H1 (cell line): ENCODE measurements around the gene DDX56. TPM values are rescaled to one million over a fixed set of nuclear protein-coding genes. Genes with fewer than 3 reads are reported as not detected.
"Not testable (repeated sequence)": the region's sequence is repeated elsewhere in the genome, so short reads cannot be mapped to it uniquely, and the experiment has no call there.

Experiments used
- CTCF ChIA-PET: fragments of 300-600 bp; sonication (Branson Sonifier 250); formaldehyde crosslinking; loops from one replicate; lab custom pipeline; 2021; ENCODE audit not compliant: partially characterized antibody; lab: Charles Lee
- POLR2A ChIA-PET: fragments of 300-600 bp; sonication (Branson Sonifier 250); formaldehyde crosslinking; loops from one replicate; lab custom pipeline; 2021; ENCODE audit warnings: inconsistent platforms; ENCODE audit not compliant: partially characterized antibody; lab: Charles Lee
- DNase-seq, 2 experiments: peaks; one replicate each; pipeline versions ENCODE4 v3.0.0 to v3.0.0-alpha.2; 2010 to 2022; ENCODE audit warnings: low spot score in 2 of 2, low read depth in 1 of 2, mixed read lengths in 1 of 2
- FAIRE-seq: peaks from 2 replicates; lab custom pipeline; 2011; peaks lifted over from hg19 to GRCh38; lab: Jason Lieb, UNC
- H2AFZ ChIP-seq: 2 replicates; pipeline ENCODE4 v1.8.1; 2012; ENCODE audit warnings: low read length, inconsistent platforms
- H2AK5ac ChIP-seq: 2 replicates; pipeline ENCODE4 v1.6.1; 2013; ENCODE audit warnings: low read depth, low read length
- H2BK120ac ChIP-seq: replicated peaks from 2 replicates; pipeline ENCODE3; 2013; ENCODE audit warnings: low read depth, low read length, inconsistent platforms
- H2BK12ac ChIP-seq: 2 replicates; pipeline ENCODE4 v1.6.1; 2013; ENCODE audit warnings: low read depth, low read length
- H2BK15ac ChIP-seq: 2 replicates; pipeline ENCODE4 v1.6.1; 2013; ENCODE audit warnings: low read length
- H2BK20ac ChIP-seq: 2 replicates; pipeline ENCODE4 v1.6.1; 2013; ENCODE audit warnings: low read length
- H2BK5ac ChIP-seq: 2 replicates; pipeline ENCODE4 v1.6.1; 2013; ENCODE audit warnings: low read depth, low read length
- H3K14ac ChIP-seq: 2 replicates; pipeline ENCODE4 v1.6.1; 2013; ENCODE audit warnings: inconsistent platforms; ENCODE audit not compliant: insufficient read length
- H3K18ac ChIP-seq: 2 replicates; pipeline ENCODE4 v1.6.1; 2013; ENCODE audit warnings: low read length; ENCODE audit errors: extremely low read depth
- H3K23ac ChIP-seq: 2 replicates; pipeline ENCODE4 v1.6.1; 2013; ENCODE audit warnings: inconsistent platforms; ENCODE audit not compliant: insufficient read length
- H3K23me2 ChIP-seq: 2 replicates; pipeline ENCODE4 v1.6.1; 2013; ENCODE audit warnings: low read depth, low read length
- H3K27ac ChIP-seq: 2 replicates; pipeline ENCODE4 v1.6.1; 2011; ENCODE audit warnings: low read depth, low read length, inconsistent platforms
- H3K27me3 ChIP-seq, 4 experiments: replicated peaks in 1 of 4; 1 replicate in 1 of 4; 2 replicates in 3 of 4; pipeline versions ENCODE4 v1.6.1 to v1.8.1; 2011 to 2013; ENCODE audit warnings: low read length in 3 of 4, mild to moderate bottlenecking in 3 of 4, inconsistent platforms in 2 of 4, mixed read lengths in 2 of 4, moderate library complexity in 1 of 4; ENCODE audit not compliant: control insufficient read depth in 3 of 4, insufficient read depth in 3 of 4; ENCODE audit errors: extremely low read depth in 1 of 4
- H3K36me3 ChIP-seq, 4 experiments: 2 replicates each; pipeline versions ENCODE4 v1.6.1 to v1.8.1; 2011 to 2013; ENCODE audit warnings: mild to moderate bottlenecking in 4 of 4, low read length in 3 of 4, moderate library complexity in 2 of 4, control low read depth in 1 of 4, inconsistent platforms in 1 of 4; ENCODE audit not compliant: insufficient read depth in 4 of 4, control insufficient read depth in 2 of 4
- H3K4ac ChIP-seq: replicated peaks from 2 replicates; pipeline ENCODE3; 2013; ENCODE audit warnings: low read length, low read depth, mixed read lengths, inconsistent platforms; ENCODE audit not compliant: insufficient read length
- H3K4me1 ChIP-seq, 4 experiments: replicated peaks in 1 of 4; 1 replicate in 1 of 4; 2 replicates in 3 of 4; pipeline versions ENCODE4 v1.6.1 to v1.8.1; 2011 to 2013; ENCODE audit warnings: low read length in 3 of 4, inconsistent platforms in 2 of 4, mixed read lengths in 1 of 4; ENCODE audit not compliant: insufficient read depth in 4 of 4, control insufficient read depth in 3 of 4
- H3K4me2 ChIP-seq, 2 experiments: 2 replicates each; pipeline versions ENCODE4 v1.6.1 to v1.8.1; 2011 to 2013; ENCODE audit warnings: low read depth in 2 of 2, low read length in 2 of 2, control low read depth in 1 of 2, inconsistent platforms in 1 of 2, mild to moderate bottlenecking in 1 of 2; ENCODE audit not compliant: insufficient read depth in 1 of 2
- H3K4me3 ChIP-seq, 4 experiments: fragments of 200-600, 300-600 bp in 1 of 4; sonication (generic), shearing (Covaris generic), sonication (Bioruptor Twin) in 1 of 4; 2 replicates each; pipeline versions ENCODE4 v1.5.1 to v1.8.1; 2011 to 2016; ENCODE audit warnings: low read length in 4 of 4, low read depth in 3 of 4, control low read depth in 2 of 4, inconsistent platforms in 2 of 4, mild to moderate bottlenecking in 2 of 4, mixed read lengths in 1 of 4, moderate library complexity in 1 of 4; ENCODE audit not compliant: insufficient read depth in 2 of 4; ENCODE audit errors: extremely low read depth in 1 of 4
- H3K56ac ChIP-seq: replicated peaks from 2 replicates; pipeline ENCODE3; 2013; ENCODE audit warnings: low read depth, mild to moderate bottlenecking, mixed read lengths, low read length, inconsistent platforms; ENCODE audit not compliant: insufficient read length
- H3K79me1 ChIP-seq: 2 replicates; pipeline ENCODE4 v1.6.1; 2013; ENCODE audit warnings: low read depth, low read length, control low read depth
- H3K79me2 ChIP-seq, 2 experiments: 2 replicates each; pipeline versions ENCODE4 v1.6.1 to v1.8.1; 2012 to 2013; ENCODE audit warnings: low read length in 2 of 2, mild to moderate bottlenecking in 2 of 2, inconsistent platforms in 1 of 2; ENCODE audit not compliant: insufficient read depth in 2 of 2, control insufficient read depth in 1 of 2
- H3K9ac ChIP-seq, 4 experiments: replicated peaks in 1 of 4; 1 replicate in 1 of 4; 2 replicates in 3 of 4; pipeline versions ENCODE4 v1.6.1 to v1.8.1; 2011 to 2013; ENCODE audit warnings: low read depth in 3 of 4, low read length in 3 of 4, control low read depth in 2 of 4, mild to moderate bottlenecking in 2 of 4, moderate library complexity in 2 of 4, inconsistent platforms in 1 of 4; ENCODE audit errors: extremely low read depth in 1 of 4
- H3K9me3 ChIP-seq, 2 experiments: 2 replicates each; pipeline versions ENCODE4 v1.6.1 to v1.8.1; 2012 to 2013; ENCODE audit warnings: mild to moderate bottlenecking in 2 of 2, moderate library complexity in 2 of 2, control low read depth in 1 of 2, inconsistent platforms in 1 of 2, low read depth in 1 of 2, low read length in 1 of 2, mixed read lengths in 1 of 2; ENCODE audit not compliant: insufficient read depth in 2 of 2
- H4K20me1 ChIP-seq, 2 experiments: replicated peaks in 1 of 2; 2 replicates each; pipeline versions ENCODE3 to v1.8.1; 2011 to 2013; ENCODE audit warnings: inconsistent platforms in 2 of 2, low read length in 2 of 2, mild to moderate bottlenecking in 1 of 2; ENCODE audit not compliant: insufficient read depth in 2 of 2, control insufficient read depth in 1 of 2
- H4K5ac ChIP-seq: 2 replicates; pipeline ENCODE4 v1.6.1; 2013; ENCODE audit warnings: low read length, low read depth, mixed read lengths, inconsistent platforms; ENCODE audit not compliant: insufficient read length
- H4K8ac ChIP-seq: 2 replicates; pipeline ENCODE4 v1.8.0; 2013; ENCODE audit warnings: mild to moderate bottlenecking, moderate library complexity, low read length, inconsistent platforms; ENCODE audit not compliant: insufficient read depth; ENCODE audit errors: extremely low read depth
- H4K91ac ChIP-seq: replicated peaks from 2 replicates; pipeline ENCODE3; 2013; ENCODE audit warnings: low read length, mixed read lengths, inconsistent platforms; ENCODE audit not compliant: insufficient read length
- WGBS, 2 experiments: shearing (Covaris generic) in 1 of 2; methylation state at CpG; one replicate each; pipeline versions ENCODE4 v1.1.6 to v1.1.7; 2013 to 2015; ENCODE audit warnings: low lambda C conversion rate in 2 of 2, mixed read lengths in 2 of 2, inconsistent platforms in 1 of 2, low coverage in 1 of 2, missing lambda C conversion rate in 1 of 2; ENCODE audit not compliant: insufficient replicate concordance in 2 of 2, insufficient coverage in 1 of 2, insufficient read length in 1 of 2; ENCODE audit errors: extremely low coverage in 1 of 2, missing lambda C conversion rate in 1 of 2; 5-methylcytosine and 5-hydroxymethylcytosine counted together
- polyA plus RNA-seq, 7 experiments: library from polyadenylated mRNA; depleted of rRNA in 3 of 7; stranded (reverse) in 5 of 7; unstranded in 2 of 7; fragments of >200 nt in 5 of 7; fragments of 200-250 nt in 2 of 7; gene quantifications; 1 replicate in 5 of 7; 2 replicates in 1 of 7; 4 replicates in 1 of 7; pipeline versions ENCODE4 v1.2.1 to v1.2.3, GENCODE V29; 2011 to 2013; ENCODE audit warnings: missing spikeins in 2 of 7, mixed read lengths in 2 of 7
- total RNA-seq: library from RNA; stranded (reverse); fragmentation: NEBNext Ultra II Directional; extraction: Animal tissue kit (Norgen Biotek cat#: 25700); gene quantifications from 2 replicates; pipeline ENCODE4 v1.2.1, GENCODE V29; 2021

Gene DDX56
- total and polyA plus RNA-seq, 2 of the 8 experiments (the other 6 are each of a cell fraction or from before 2014, with no cell fraction given): 56.9 to 81.6 TPM

DNA sequence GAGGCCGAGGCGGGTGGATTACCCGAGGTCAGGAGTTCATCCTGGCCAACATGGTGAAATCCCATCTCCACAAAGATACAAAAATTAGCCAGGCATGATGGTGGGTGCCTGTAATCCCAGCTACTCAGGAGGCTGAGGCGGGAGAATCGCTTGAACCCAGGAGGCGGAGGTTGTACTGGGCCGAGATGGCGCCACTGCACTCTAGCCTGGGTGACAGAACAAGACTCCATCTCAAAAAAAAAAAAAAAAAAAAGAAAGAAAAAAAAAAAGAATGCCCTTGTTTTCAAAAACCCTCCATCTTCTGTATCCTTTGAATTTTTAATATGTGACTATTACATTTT is 11.1 kb downstream of the DDX56 start:
- ChIA-PET CTCF (interaction anchor here (0.6 to 10.2 kb wide), 2 partner anchors 24 to 294 kb away, joined by 3 to 98 read pairs; partner anchors contain the start of gene NPC1L1), POLR2A (interaction anchor here (1.0 to 8.3 kb wide), 8 partner anchors 9 to 214 kb away, joined by 3 to 89 read pairs (median 4); partner anchors contain the start of genes DDX56 and NUDCD3)
- not testable (repeated sequence) for H3K4me1 ChIP-seq, H3K4me2 ChIP-seq, H3K4me3 ChIP-seq, H3K4ac ChIP-seq, H3K18ac ChIP-seq, H3K27me3 ChIP-seq, DNase-seq, H4K5ac ChIP-seq, H2BK5ac ChIP-seq, H2AFZ ChIP-seq, H3K9ac ChIP-seq, H3K9me3 ChIP-seq, H3K23me2 ChIP-seq, H4K8ac ChIP-seq, H3K27ac ChIP-seq, H2BK20ac ChIP-seq, H2BK120ac ChIP-seq, H3K79me1 ChIP-seq, H2BK15ac ChIP-seq, H3K14ac ChIP-seq, FAIRE-seq, H3K79me2 ChIP-seq, H3K23ac ChIP-seq, H4K91ac ChIP-seq, H2AK5ac ChIP-seq, H2BK12ac ChIP-seq, H3K56ac ChIP-seq
- WGBS, 2 experiments: 84% methylated on average over 4 of the region's 8 CpGs; no CpG with 5 or more reads in 1 of the 2 experiments
- Histone ChIP-seq H3K36me3 (peaks cover 9 to 24% (median 18%) of the 10 kb centered on the region in 4 experiments), H4K20me1 (peaks cover 2 to 15% of the 10 kb centered on the region in 2 experiments)
